NCI-H524 (cell line): ENCODE measurements around the gene USP48.
"Not testable (repeated sequence)": the region's sequence is repeated elsewhere in the genome, so short reads cannot be mapped to it uniquely, and the experiment has no call there.

ENCODE experiments used
- DNase-seq, 2 experiments: peaks; one replicate each; lab custom pipeline; 2025; lab: John Stamatoyannopoulos, UW

Gene USP48

GRCh38 chr1:21774835-21775549 lies 8.0 kb downstream of the USP48 start:
- DNase-seq = no peak

GRCh38 chr1:21773585-21773984 lies 9.4 kb downstream of the USP48 start:
- no peak for DNase-seq

GRCh38 chr1:21771672-21772071 lies 11.3 kb downstream of the USP48 start:
- not testable (repeated sequence) for DNase-seq

- DNase-seq = not testable (repeated sequence)
These were observed 12.3 kb downstream of the USP48 start for GRCh38 chr1:21770602-21771001.

GRCh38 chr1:21770201-21770600 lies 12.7 kb downstream of the USP48 start:
- DNase-seq = no peak

- not testable (repeated sequence) for DNase-seq
These were observed 15.8 kb downstream of the USP48 start for GRCh38 chr1:21767106-21767505.

- DNase-seq = no peak
These were observed 16.7 kb downstream of the USP48 start for GRCh38 chr1:21766210-21766609.

- peak in 1 of 2 experiments; percentile 10 for DNase-seq
These were observed 18.1 kb downstream of the USP48 start for GRCh38 chr1:21764615-21765423.

GRCh38 chr1:21763694-21764419 lies 19.1 kb downstream of the USP48 start:
- peak in 1 of 2 experiments; percentile 12 for DNase-seq

- DNase-seq = no peak
These were observed 19.7 kb downstream of the USP48 start for GRCh38 chr1:21763236-21763635.

- DNase-seq = no peak
These were observed 20.9 kb downstream of the USP48 start for GRCh38 chr1:21762022-21762404.

- DNase-seq = no peak
These were observed 21.9 kb downstream of the USP48 start for GRCh38 chr1:21761052-21761451.

- no peak for DNase-seq
These were observed 23.1 kb downstream of the USP48 start for GRCh38 chr1:21759818-21760217.

GRCh38 chr1:21759182-21759581 lies 23.8 kb downstream of the USP48 start:
- DNase-seq = no peak

GRCh38 chr1:21758614-21759013 lies 24.3 kb downstream of the USP48 start:
- no peak for DNase-seq

GRCh38 chr1:21756393-21757089 lies 26.4 kb downstream of the USP48 start:
- no peak for DNase-seq

- DNase-seq = no peak
These were observed 27.9 kb downstream of the USP48 start for GRCh38 chr1:21755067-21755466.

GRCh38 chr1:21754583-21754982 lies 28.4 kb downstream of the USP48 start:
- DNase-seq = no peak

GRCh38 chr1:21752186-21752585 lies 30.8 kb downstream of the USP48 start:
- DNase-seq = no peak

- DNase-seq = no peak
These were observed 31.7 kb downstream of the USP48 start for GRCh38 chr1:21751281-21751680.

GRCh38 chr1:21750841-21751240 lies 32.1 kb downstream of the USP48 start:
- DNase-seq = no peak

GRCh38 chr1:21749859-21750468 lies 33.0 kb downstream of the USP48 start:
- peak; percentile 15 to 79 for DNase-seq
